ENCODE data around the gene NOL6. TPM values are rescaled to one million over a fixed set of nuclear protein-coding genes. Genes with fewer than 3 reads are reported as not detected.
"Not testable (repeated sequence)": the region's sequence is repeated elsewhere in the genome, so short reads cannot be mapped to it uniquely, and the experiment has no call there.

Gene NOL6, protein sequence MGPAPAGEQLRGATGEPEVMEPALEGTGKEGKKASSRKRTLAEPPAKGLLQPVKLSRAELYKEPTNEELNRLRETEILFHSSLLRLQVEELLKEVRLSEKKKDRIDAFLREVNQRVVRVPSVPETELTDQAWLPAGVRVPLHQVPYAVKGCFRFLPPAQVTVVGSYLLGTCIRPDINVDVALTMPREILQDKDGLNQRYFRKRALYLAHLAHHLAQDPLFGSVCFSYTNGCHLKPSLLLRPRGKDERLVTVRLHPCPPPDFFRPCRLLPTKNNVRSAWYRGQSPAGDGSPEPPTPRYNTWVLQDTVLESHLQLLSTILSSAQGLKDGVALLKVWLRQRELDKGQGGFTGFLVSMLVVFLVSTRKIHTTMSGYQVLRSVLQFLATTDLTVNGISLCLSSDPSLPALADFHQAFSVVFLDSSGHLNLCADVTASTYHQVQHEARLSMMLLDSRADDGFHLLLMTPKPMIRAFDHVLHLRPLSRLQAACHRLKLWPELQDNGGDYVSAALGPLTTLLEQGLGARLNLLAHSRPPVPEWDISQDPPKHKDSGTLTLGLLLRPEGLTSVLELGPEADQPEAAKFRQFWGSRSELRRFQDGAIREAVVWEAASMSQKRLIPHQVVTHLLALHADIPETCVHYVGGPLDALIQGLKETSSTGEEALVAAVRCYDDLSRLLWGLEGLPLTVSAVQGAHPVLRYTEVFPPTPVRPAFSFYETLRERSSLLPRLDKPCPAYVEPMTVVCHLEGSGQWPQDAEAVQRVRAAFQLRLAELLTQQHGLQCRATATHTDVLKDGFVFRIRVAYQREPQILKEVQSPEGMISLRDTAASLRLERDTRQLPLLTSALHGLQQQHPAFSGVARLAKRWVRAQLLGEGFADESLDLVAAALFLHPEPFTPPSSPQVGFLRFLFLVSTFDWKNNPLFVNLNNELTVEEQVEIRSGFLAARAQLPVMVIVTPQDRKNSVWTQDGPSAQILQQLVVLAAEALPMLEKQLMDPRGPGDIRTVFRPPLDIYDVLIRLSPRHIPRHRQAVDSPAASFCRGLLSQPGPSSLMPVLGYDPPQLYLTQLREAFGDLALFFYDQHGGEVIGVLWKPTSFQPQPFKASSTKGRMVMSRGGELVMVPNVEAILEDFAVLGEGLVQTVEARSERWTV
- total RNA-seq = 10 to 100 TPM; 34.0 to 48.0 (median 44.0) TPM
- polyA plus RNA-seq = 10 to 100 TPM; 14.2 to 30.0 TPM
- 87.9 reads per million, percentile 82 among the genes with 10 or more reads in this experiment for total RNA-seq

DNA sequence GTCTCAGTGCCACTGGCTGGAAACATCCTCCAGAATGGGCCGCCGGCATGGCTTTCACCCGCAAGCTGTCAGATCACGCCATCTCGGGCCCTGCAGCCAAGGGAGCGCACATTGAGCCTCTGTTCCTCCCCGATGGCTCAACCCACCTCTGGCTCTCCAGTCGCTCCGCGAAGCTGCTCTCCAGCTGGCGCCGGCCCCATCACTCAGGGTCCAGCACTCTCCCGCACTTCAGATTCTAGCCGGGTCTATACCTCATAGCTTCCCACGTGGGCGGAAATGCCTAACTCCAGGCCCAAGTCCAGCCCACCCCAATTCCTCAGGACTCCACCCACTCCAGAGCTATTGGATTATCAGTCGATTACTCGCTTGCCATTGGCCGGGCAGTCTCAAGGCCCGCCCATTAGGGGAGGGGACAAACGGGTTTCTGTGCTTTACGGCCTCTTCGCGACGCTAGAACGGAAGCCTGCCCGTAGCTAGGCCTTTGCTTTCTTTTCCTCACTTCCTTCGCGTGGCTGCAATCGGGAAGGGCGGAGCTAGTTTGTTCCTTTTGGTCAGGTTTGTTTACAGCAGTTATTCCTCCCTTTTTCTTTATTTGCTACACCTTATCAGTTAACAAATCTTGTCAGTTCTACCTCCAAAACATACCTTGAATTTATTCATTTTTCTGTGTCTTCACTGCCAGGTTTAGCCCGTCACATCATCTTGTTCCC lies at the start of gene NOL6:
TSS of gene NOL6 (minus strand) at position 282 of the 710 bp plus-strand sequence. CDS start at position 200, 82 bp downstream.
- no peaks in the 10 kb centered on the region for H3K27me3 ChIP-seq (ENCODE audit: control insufficient read depth in 2 of 2, insufficient read depth in 2 of 2, low read length in 2 of 2)
- DNase-seq (peak; percentile 91 to 99 (median 98)), ATAC-seq (peak; percentile 100)
- intact Hi-C loops (cut with micrococcal nuclease) = loop anchor here (1.0 to 10.0 kb wide), 15 partner anchors 26 to 1641 kb away; partner anchors contain the start of genes B4GALT1 (in 2 of the 2), BAG1 (in 2 of the 2), NFX1 (in 2 of the 2) and UBE2R2 (in 2 of the 2)
- CTCF ChIA-PET = interaction anchor here (0.6 to 3.8 kb wide), 12 partner anchors 9 to 707 kb away, joined by 3 to 19 read pairs (median 5); partner anchors contain the start of gene AQP3
- POLR2A ChIA-PET = interaction anchor here (0.6 to 2.9 kb wide), 17 partner anchors 10 to 449 kb away, joined by 3 to 35 read pairs (median 5); partner anchors contain the start of genes AQP3, DNAJA1 and NFX1
- Mint-ChIP-seq H3K36me3 (peaks cover 5 to 19% (median 15%) of the 10 kb centered on the region in 5 donors), H3K27ac (peak within 1 kb of the TSS; percentile 88 to 99 (median 96)), H3K4me3 (peak within 1 kb of the TSS; percentile 88 to 100 (median 97)), H3K4me1 (peaks cover 9 to 38% (median 31%) of the 10 kb centered on the region in 7 donors), H3K27me3 (no peaks in the 10 kb centered on the region), H3K9me3 (peaks cover 0 to 2% (median 0%) of the 10 kb centered on the region in 11 donors)
- H3K27ac ChIP-seq (ENCODE audit: low read depth, low read length) = peak within 1 kb of the TSS; percentile 78
- H3K4me3 ChIP-seq (ENCODE audit: low read length) = peak within 1 kb of the TSS; percentile 88
- peaks cover 6 to 39% (median 7%) of the 10 kb centered on the region in 3 experiments for H3K36me3 ChIP-seq (ENCODE audit: control insufficient read depth in 2 of 3, insufficient read depth in 3 of 3, low read length in 3 of 3)
- no peaks in the 10 kb centered on the region for H3K9me3 ChIP-seq (ENCODE audit: control insufficient read depth in 2 of 3, low read length in 3 of 3)
- H3K4me1 ChIP-seq (ENCODE audit: control insufficient read depth in 2 of 2, insufficient read depth in 2 of 2, low read length in 2 of 2) = peaks cover 13 to 19% of the 10 kb centered on the region in 2 donors

DNA sequence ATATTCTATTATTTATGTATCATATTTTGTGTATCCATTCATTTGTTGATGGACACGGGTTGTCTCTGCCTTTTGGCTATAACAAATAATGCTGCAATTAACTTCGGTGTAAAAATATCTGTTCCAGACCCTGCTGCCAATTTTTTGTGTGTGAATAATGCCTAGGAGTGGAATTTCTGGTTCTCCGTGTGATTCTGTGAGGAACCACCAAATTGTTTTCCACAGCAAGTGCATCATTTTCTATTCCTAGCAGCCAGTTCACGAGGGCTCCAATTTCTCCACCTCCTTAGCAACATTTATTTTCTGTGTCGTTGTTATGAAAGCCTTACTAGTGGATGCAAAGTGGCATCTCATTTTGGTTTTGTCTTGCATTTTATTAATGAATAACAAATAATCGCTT lies 48.1 kb upstream of the NOL6 start:
- Mint-ChIP-seq H3K4me1 (peaks cover 4 to 14% (median 9%) of the 10 kb centered on the region in 7 donors), H3K27me3 (peaks cover 34 to 62% (median 43%) of the 10 kb centered on the region in 5 donors)
- POLR2A ChIA-PET; H3K4me1 ChIP-seq (ENCODE audit: control insufficient read depth in 2 of 2, insufficient read depth in 2 of 2, low read length in 2 of 2); H3K4me3 Mint-ChIP-seq; ATAC-seq; CTCF ChIA-PET; H3K27ac ChIP-seq (ENCODE audit: low read depth, low read length); DNase-seq; H3K27me3 ChIP-seq (ENCODE audit: control insufficient read depth in 2 of 2, insufficient read depth in 2 of 2, low read length in 2 of 2); H3K36me3 Mint-ChIP-seq; H3K27ac Mint-ChIP-seq; H3K9me3 ChIP-seq (ENCODE audit: control insufficient read depth in 2 of 3, low read length in 3 of 3); H3K4me3 ChIP-seq (ENCODE audit: low read length); H3K36me3 ChIP-seq (ENCODE audit: control insufficient read depth in 2 of 3, insufficient read depth in 3 of 3, low read length in 3 of 3); intact Hi-C loops (cut with micrococcal nuclease); H3K9me3 Mint-ChIP-seq: not testable (repeated sequence)

DNA sequence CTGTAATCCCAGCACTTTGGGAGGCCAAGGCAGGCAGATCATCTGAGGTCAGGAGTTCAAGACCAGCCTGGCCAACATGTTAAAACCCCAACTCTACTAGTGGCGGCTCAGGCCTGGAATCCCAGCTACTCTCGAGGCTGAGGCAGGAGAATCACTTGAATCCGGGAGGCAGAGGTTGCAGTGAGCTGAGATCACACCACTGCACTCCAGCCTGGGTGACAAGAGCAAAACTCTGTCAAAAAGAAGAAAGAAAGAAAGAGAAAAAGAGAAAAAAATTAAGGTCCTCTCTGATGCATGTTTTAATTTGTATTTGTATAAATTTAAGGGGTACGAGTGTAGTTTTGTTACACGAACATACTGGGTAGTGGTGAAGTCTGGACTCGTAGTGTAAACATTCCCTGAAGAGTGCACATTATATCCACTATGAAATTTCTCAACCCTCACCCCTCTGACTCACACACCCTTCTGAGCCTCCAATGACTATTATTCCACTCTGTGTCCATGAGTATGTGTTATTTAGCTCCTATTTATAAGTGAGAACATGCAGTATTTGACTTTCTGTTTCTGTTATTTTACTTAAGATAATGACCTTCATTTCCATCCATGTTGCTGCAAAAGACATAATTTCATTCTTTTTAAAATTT lies 44.3 kb upstream of the NOL6 start:
- H3K4me3 ChIP-seq (ENCODE audit: low read length); H3K4me1 Mint-ChIP-seq; DNase-seq; H3K4me1 ChIP-seq (ENCODE audit: control insufficient read depth in 2 of 2, insufficient read depth in 2 of 2, low read length in 2 of 2); H3K27ac ChIP-seq (ENCODE audit: low read depth, low read length); POLR2A ChIA-PET; H3K4me3 Mint-ChIP-seq; H3K36me3 ChIP-seq (ENCODE audit: control insufficient read depth in 2 of 3, insufficient read depth in 3 of 3, low read length in 3 of 3); H3K9me3 ChIP-seq (ENCODE audit: control insufficient read depth in 2 of 3, low read length in 3 of 3); H3K36me3 Mint-ChIP-seq; H3K27ac Mint-ChIP-seq; H3K27me3 ChIP-seq (ENCODE audit: control insufficient read depth in 2 of 2, insufficient read depth in 2 of 2, low read length in 2 of 2); ATAC-seq: not testable (repeated sequence)
- intact Hi-C loops (cut with micrococcal nuclease) = loop anchor here (1.0 kb wide), 3 partner anchors 115 to 231 kb away; no protein-coding TSS in a partner anchor
- H3K27me3 Mint-ChIP-seq = peaks cover 16 to 43% (median 23%) of the 10 kb centered on the region in 5 donors
- CTCF ChIA-PET = interaction anchor here (0.6 to 1.2 kb wide), 5 partner anchors 20 to 145 kb away, joined by 3 to 5 read pairs (median 4); partner anchors contain the start of gene NOL6
- H3K9me3 Mint-ChIP-seq = peaks cover 0 to 17% (median 3%) of the 10 kb centered on the region in 11 donors

DNA sequence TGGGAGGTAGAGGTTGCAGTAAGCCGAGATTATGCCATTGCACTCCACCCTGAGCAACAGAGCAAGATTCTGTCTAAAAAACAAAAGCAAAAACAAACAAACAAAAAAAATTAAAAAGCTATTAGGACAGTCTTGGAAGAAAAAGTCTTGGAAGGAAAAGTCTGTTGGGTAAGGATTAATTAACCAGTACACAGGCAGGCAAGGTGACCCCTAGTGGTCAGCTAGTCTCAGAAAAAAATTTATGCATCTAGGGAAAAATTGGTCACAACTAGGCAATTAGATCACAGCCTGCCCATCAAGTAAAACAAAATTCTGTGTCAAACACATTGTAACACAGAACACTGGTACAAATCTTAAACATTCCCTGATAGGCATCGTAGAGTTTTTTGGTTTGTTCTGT lies 43.6 kb upstream of the NOL6 start:
- no peaks in the 10 kb centered on the region for H3K36me3 ChIP-seq (ENCODE audit: control insufficient read depth in 2 of 3, insufficient read depth in 3 of 3, low read length in 3 of 3)
- H3K9me3 Mint-ChIP-seq = peaks cover 0 to 17% (median 2%) of the 10 kb centered on the region in 11 donors
- intact Hi-C loops (cut with micrococcal nuclease) = loop anchor here (1.0 kb wide), 3 partner anchors 114 to 230 kb away; no protein-coding TSS in a partner anchor
- H3K27ac ChIP-seq (ENCODE audit: low read depth, low read length) = no peak overlapping the region
- H3K27me3 Mint-ChIP-seq = peaks cover 9 to 41% (median 16%) of the 10 kb centered on the region in 5 donors
- no peaks in the 10 kb centered on the region for H3K4me1 ChIP-seq (ENCODE audit: control insufficient read depth in 2 of 2, insufficient read depth in 2 of 2, low read length in 2 of 2)
- no peak overlapping the region for H3K27ac Mint-ChIP-seq
- H3K4me1 Mint-ChIP-seq = no peaks in the 10 kb centered on the region
- no peak overlapping the region for H3K4me3 ChIP-seq (ENCODE audit: low read length)
- no peaks in the 10 kb centered on the region for H3K9me3 ChIP-seq (ENCODE audit: control insufficient read depth in 2 of 3, low read length in 3 of 3)
- H3K36me3 Mint-ChIP-seq = peaks cover 0 to 4% (median 0%) of the 10 kb centered on the region in 5 donors
- ChIA-PET CTCF (interaction anchor here (0.6 to 1.2 kb wide), 4 partner anchors 20 to 144 kb away, joined by 3 to 5 read pairs (median 4); no protein-coding TSS in a partner anchor), POLR2A (interaction anchor here (0.7 kb wide), 1 partner anchor 15 kb away, joined by 3 read pairs; no protein-coding TSS in a partner anchor)
- ATAC-seq (peak; percentile 46), DNase-seq (peak in 1 of 9 donors; percentile 22)
- peaks cover 0 to 4% of the 10 kb centered on the region in 2 donors for H3K27me3 ChIP-seq (ENCODE audit: control insufficient read depth in 2 of 2, insufficient read depth in 2 of 2, low read length in 2 of 2)
- no peak overlapping the region for H3K4me3 Mint-ChIP-seq

DNA sequence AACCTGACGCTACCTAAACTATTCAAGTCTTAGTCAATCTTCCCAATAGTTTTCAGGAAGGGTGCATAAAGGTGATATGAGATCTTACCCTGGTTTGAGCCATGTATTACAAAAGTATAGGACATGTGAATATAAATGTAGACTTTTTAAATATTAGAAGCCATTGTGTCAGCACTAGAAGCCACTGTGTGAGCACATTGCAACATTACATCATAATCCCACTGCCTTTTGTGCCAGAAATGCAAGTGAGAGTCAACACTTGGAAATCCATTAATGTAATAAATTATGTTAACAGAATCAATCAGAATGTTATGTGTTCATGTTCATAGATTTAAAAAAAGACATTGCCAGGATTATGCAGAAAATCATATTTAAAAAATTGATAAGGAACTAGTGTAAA lies 42.7 kb upstream of the NOL6 start:
- H3K36me3 Mint-ChIP-seq; H3K27ac ChIP-seq (ENCODE audit: low read depth, low read length); H3K4me3 ChIP-seq (ENCODE audit: low read length); H3K27me3 ChIP-seq (ENCODE audit: control insufficient read depth in 2 of 2, insufficient read depth in 2 of 2, low read length in 2 of 2); H3K27ac Mint-ChIP-seq; H3K9me3 ChIP-seq (ENCODE audit: control insufficient read depth in 2 of 3, low read length in 3 of 3); H3K4me3 Mint-ChIP-seq; intact Hi-C loops (cut with micrococcal nuclease); H3K36me3 ChIP-seq (ENCODE audit: control insufficient read depth in 2 of 3, insufficient read depth in 3 of 3, low read length in 3 of 3); DNase-seq; CTCF ChIA-PET; ATAC-seq; POLR2A ChIA-PET; H3K4me1 ChIP-seq (ENCODE audit: control insufficient read depth in 2 of 2, insufficient read depth in 2 of 2, low read length in 2 of 2); H3K4me1 Mint-ChIP-seq: not testable (repeated sequence)
- peaks cover 0 to 33% (median 8%) of the 10 kb centered on the region in 5 donors for H3K27me3 Mint-ChIP-seq
- peaks cover 0 to 17% (median 3%) of the 10 kb centered on the region in 11 donors for H3K9me3 Mint-ChIP-seq
